ENCODE data around the gene GHRHR. TPM values are rescaled to one million over a fixed set of nuclear protein-coding genes. Genes with fewer than 3 reads are reported as not detected.

Gene GHRHR
- total RNA-seq, 1 experiment from 2014 or later = not detected

GRCh38 chr7:30992414-30992813 is 28.7 kb downstream of the GHRHR start:
- DNase-seq = no peak
- H3K4me1 ChIP-seq = no peaks in the 10 kb centered on the region
- no peak overlapping the region for H3K27ac ChIP-seq
- H3K4me3 ChIP-seq = no peak overlapping the region
- H3K27me3 ChIP-seq = peaks cover 3% of the 10 kb centered on the region
- H3K9me3 ChIP-seq (replicated peaks) = no peaks in the 10 kb centered on the region
- H3K36me3 ChIP-seq = no peaks in the 10 kb centered on the region

GRCh38 chr7:30994206-30995100 is 30.7 kb downstream of the GHRHR start:
- H3K4me3 ChIP-seq = no peak overlapping the region
- no peak for DNase-seq
- H3K4me1 ChIP-seq = no peaks in the 10 kb centered on the region
- no peaks in the 10 kb centered on the region for H3K9me3 ChIP-seq (replicated peaks)
- H3K27ac ChIP-seq = no peak overlapping the region
- peaks cover 3% of the 10 kb centered on the region; the same call in 1 of the 2 replicates for H3K27me3 ChIP-seq
- no peaks in the 10 kb centered on the region for H3K36me3 ChIP-seq

DNA sequence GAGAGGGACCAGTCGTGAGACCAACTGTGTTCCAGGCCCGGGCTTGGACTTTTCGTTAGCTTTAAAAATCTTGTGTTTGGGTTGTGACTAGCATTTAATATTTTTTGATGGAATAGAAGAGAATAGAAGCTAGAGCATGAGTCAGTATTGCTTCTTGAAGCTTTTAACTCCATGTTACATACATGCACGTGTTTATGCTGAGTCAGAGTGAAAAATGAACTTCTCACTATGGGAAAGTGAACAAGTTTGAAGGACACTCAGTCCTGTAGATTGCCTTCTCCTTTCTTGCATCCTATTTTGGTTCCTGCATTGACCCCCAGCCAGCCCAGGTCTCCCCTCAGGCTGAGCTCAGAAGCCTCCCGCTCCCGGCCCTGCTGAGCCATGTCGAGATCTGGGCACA is 31.8 kb downstream of the GHRHR start:
- Histone ChIP-seq H3K27me3 (peaks cover 3% of the 10 kb centered on the region; the same call in 1 of the 2 replicates), H3K4me1 (no peaks in the 10 kb centered on the region), H3K9me3 (replicated peaks) (no peaks in the 10 kb centered on the region), H3K4me3 (no peak overlapping the region), H3K27ac (no peak overlapping the region), H3K36me3 (no peaks in the 10 kb centered on the region)
- DNase-seq = no peak

DNA sequence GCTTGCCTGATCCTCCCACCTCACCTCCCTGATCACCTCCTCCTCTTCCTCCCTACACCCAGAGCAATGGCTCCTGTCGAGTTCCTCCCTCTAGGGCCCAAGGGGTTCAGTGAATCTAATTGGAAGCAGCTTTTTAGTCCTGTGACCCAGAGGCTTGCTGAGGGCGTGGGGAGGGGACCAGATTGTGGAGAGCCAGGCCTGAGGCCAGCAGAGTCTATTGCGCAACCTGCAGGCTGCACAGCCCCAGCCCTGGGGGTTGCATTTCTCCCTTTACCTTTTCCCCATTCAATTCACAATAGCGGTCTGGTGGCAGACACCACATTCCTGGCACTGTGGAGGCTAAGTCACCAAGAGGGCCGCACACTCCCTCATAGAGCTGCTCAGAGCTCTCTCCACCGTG is 32.5 kb downstream of the GHRHR start:
- Histone ChIP-seq H3K4me3 (no peak overlapping the region), H3K9me3 (replicated peaks) (no peaks in the 10 kb centered on the region), H3K4me1 (no peaks in the 10 kb centered on the region), H3K27ac (no peak overlapping the region), H3K36me3 (no peaks in the 10 kb centered on the region), H3K27me3 (peaks cover 3% of the 10 kb centered on the region; the same call in 1 of the 2 replicates)
- DNase-seq = no peak

GRCh38 chr7:30996883-30997282 is 33.1 kb downstream of the GHRHR start:
- no peaks in the 10 kb centered on the region for H3K9me3 ChIP-seq (replicated peaks)
- H3K4me1 ChIP-seq = no peaks in the 10 kb centered on the region
- no peak overlapping the region for H3K4me3 ChIP-seq
- DNase-seq = no peak
- H3K27me3 ChIP-seq = peaks cover 3% of the 10 kb centered on the region; the same call in 1 of the 2 replicates
- no peak overlapping the region for H3K27ac ChIP-seq
- H3K36me3 ChIP-seq = no peaks in the 10 kb centered on the region

GRCh38 chr7:30997316-30997715 is 33.6 kb downstream of the GHRHR start:
- no peak for DNase-seq
- H3K4me3 ChIP-seq = no peak overlapping the region
- H3K4me1 ChIP-seq = no peaks in the 10 kb centered on the region

DNA sequence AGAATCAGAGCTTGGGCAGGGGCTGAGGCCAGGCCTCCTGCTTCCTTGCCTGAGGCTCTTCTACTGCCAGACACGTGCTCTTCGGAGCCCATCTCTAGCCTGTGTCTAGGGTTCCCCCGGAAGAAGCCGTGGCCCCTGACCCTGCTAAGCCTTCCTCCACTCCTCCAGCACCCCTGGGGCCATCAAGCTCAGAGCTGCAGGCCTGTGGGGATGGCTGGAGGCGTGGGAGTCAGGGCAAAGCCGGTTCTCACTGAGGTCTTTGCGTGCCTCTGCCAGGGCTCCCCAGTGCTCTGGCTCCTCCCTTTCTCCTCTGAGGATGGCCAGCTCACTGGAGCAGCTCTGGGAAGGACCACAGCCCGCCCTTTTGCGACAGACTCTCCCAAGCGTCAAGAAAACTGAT is 34.4 kb downstream of the GHRHR start:
- H3K27ac ChIP-seq = no peak overlapping the region
- H3K4me1 ChIP-seq = no peaks in the 10 kb centered on the region

More at GRCh38 chr7:30997316-30997715, 33.6 kb downstream of the GHRHR start:
- H3K9me3 ChIP-seq (replicated peaks) = no peaks in the 10 kb centered on the region
- H3K27me3 ChIP-seq = peaks cover 3% of the 10 kb centered on the region; the same call in 1 of the 2 replicates
- no peak overlapping the region for H3K27ac ChIP-seq
- H3K36me3 ChIP-seq = no peaks in the 10 kb centered on the region

GRCh38 chr7:31000161-31000693 is 36.5 kb downstream of the GHRHR start:
- H3K27ac ChIP-seq = no peak overlapping the region

More for the DNA sequence above, 34.4 kb downstream of the GHRHR start:
- no peak for DNase-seq
- Histone ChIP-seq H3K36me3 (no peaks in the 10 kb centered on the region), H3K4me3 (no peak overlapping the region), H3K27me3 (no peaks in the 10 kb centered on the region; the same call in 1 of the 2 replicates), H3K9me3 (replicated peaks) (no peaks in the 10 kb centered on the region)

GRCh38 chr7:31000779-31001178 is 37.0 kb downstream of the GHRHR start:
- no peaks in the 10 kb centered on the region; the same call in 1 of the 2 replicates for H3K27me3 ChIP-seq
- H3K4me3 ChIP-seq = no peak overlapping the region
- no peak for DNase-seq
- no peaks in the 10 kb centered on the region for H3K36me3 ChIP-seq
- H3K9me3 ChIP-seq (replicated peaks) = no peaks in the 10 kb centered on the region
- no peaks in the 10 kb centered on the region for H3K4me1 ChIP-seq
- no peak overlapping the region for H3K27ac ChIP-seq

More at GRCh38 chr7:31000161-31000693, 36.5 kb downstream of the GHRHR start:
- Histone ChIP-seq H3K27me3 (no peaks in the 10 kb centered on the region; the same call in 1 of the 2 replicates), H3K4me3 (no peak overlapping the region), H3K36me3 (no peaks in the 10 kb centered on the region), H3K4me1 (no peaks in the 10 kb centered on the region), H3K9me3 (replicated peaks) (no peaks in the 10 kb centered on the region)
- no peak for DNase-seq

DNA sequence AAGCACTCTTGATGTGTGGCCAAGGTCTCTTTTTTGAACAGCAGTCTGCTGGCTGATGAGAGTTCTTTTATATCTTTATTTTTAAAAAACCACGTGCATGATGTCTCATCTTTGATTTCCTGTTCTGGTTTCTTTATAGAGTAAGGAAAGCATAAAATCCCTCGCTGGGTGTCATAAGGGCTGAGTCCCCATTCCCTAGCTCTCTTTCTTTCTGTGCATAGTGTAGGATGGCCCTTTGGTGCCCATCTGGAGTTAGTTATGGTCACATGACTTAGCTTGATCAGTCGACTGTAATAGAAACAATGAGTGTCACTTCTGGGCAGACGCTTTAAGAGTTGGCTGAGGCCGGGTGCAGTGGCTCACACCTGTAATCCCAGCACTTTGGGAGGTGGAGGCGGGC is 38.5 kb downstream of the GHRHR start:
- Histone ChIP-seq H3K4me3 (no peak overlapping the region), H3K4me1 (no peaks in the 10 kb centered on the region), H3K27ac (no peak overlapping the region), H3K36me3 (no peaks in the 10 kb centered on the region), H3K27me3 (peaks cover 7% of the 10 kb centered on the region; the same call in 1 of the 2 replicates), H3K9me3 (replicated peaks) (no peaks in the 10 kb centered on the region)
- DNase-seq = no peak

- no peak overlapping the region for H3K4me3 ChIP-seq
- DNase-seq = no peak
Observed at GRCh38 chr7:31003097-31003496, 39.3 kb downstream of the GHRHR start.

DNA sequence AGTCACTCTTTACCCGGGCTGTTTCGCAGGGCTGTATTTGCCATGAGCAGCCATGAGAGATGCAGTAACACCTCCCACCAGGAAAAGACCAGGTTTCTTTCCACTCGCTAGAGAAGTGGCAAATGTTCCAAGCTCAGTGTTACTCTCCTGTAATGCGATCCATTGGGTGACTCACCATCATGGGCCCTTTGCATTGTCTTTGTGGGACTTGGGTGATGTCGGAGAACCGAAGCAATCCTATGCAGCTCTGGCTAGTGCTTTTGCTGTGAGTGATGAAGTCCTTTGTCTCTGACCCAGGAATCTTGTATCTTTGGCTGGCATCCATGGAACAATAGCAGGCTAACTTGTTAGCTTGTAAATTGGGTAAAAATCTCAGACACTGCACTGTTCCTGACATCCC is 40.0 kb downstream of the GHRHR start:
- no peak overlapping the region for H3K4me3 ChIP-seq
- no peak for DNase-seq
- H3K4me1 ChIP-seq = no peaks in the 10 kb centered on the region
- no peaks in the 10 kb centered on the region for H3K9me3 ChIP-seq (replicated peaks)
- no peak overlapping the region for H3K27ac ChIP-seq
- H3K36me3 ChIP-seq = no peaks in the 10 kb centered on the region
- H3K27me3 ChIP-seq = peaks cover 17% of the 10 kb centered on the region

More at GRCh38 chr7:31003097-31003496, 39.3 kb downstream of the GHRHR start:
- Histone ChIP-seq H3K9me3 (replicated peaks) (no peaks in the 10 kb centered on the region), H3K36me3 (no peaks in the 10 kb centered on the region), H3K4me1 (no peaks in the 10 kb centered on the region), H3K27me3 (peaks cover 16% of the 10 kb centered on the region), H3K27ac (no peak overlapping the region)

- peaks cover 21% of the 10 kb centered on the region for H3K27me3 ChIP-seq
Observed at GRCh38 chr7:31004393-31004792, 40.6 kb downstream of the GHRHR start.

GRCh38 chr7:31006857-31007256 is 43.1 kb downstream of the GHRHR start:
- H3K36me3 ChIP-seq = no peaks in the 10 kb centered on the region
- peaks cover 21% of the 10 kb centered on the region for H3K27me3 ChIP-seq
- H3K9me3 ChIP-seq (replicated peaks) = no peaks in the 10 kb centered on the region
- H3K4me3 ChIP-seq = no peak overlapping the region
- no peaks in the 10 kb centered on the region for H3K4me1 ChIP-seq
- DNase-seq = no peak
- H3K27ac ChIP-seq = no peak overlapping the region

More at GRCh38 chr7:31004393-31004792, 40.6 kb downstream of the GHRHR start:
- no peak for DNase-seq
- Histone ChIP-seq H3K36me3 (no peaks in the 10 kb centered on the region), H3K4me1 (no peaks in the 10 kb centered on the region), H3K27ac (no peak overlapping the region), H3K9me3 (replicated peaks) (no peaks in the 10 kb centered on the region), H3K4me3 (no peak overlapping the region)

GRCh38 chr7:31007634-31008033 is 43.9 kb downstream of the GHRHR start:
- H3K9me3 ChIP-seq (replicated peaks) = no peaks in the 10 kb centered on the region
- no peaks in the 10 kb centered on the region for H3K4me1 ChIP-seq
- H3K36me3 ChIP-seq = no peaks in the 10 kb centered on the region
- no peak overlapping the region for H3K27ac ChIP-seq
- DNase-seq = no peak
- no peak overlapping the region for H3K4me3 ChIP-seq
- H3K27me3 ChIP-seq = peaks cover 25% of the 10 kb centered on the region
